ENCODE data around the gene FAM53B.

The FAM53B gene

DNA sequence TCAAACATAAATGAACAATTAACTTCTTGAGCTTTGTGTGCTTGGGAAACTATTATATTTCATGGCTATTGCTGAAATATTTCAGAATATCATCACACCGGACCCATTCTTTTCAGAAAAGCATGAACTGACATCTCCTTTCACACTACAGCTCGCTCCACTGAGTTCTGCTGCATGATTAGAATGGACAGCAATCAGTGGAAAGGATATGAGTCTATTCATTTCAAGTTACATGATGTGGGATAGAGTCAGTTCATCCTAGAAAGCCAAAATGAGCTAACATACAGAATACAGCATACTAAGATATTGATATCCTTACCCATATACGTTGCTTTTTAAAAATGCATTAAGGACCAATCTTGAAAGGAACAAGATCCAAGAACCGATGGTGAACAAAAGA is 1.1 kb upstream of the FAM53B start:
- H3K36me3 ChIP-seq (replicated peaks; ENCODE audit: insufficient read depth, low read length) = no peaks in the 10 kb centered on the region
- no peaks in the 10 kb centered on the region for H3K27me3 ChIP-seq (replicated peaks; ENCODE audit: insufficient read depth, low read length)
- H3K4me2 ChIP-seq (ENCODE audit: low read depth, low read length) = peak overlapping the region; percentile 63; the same call in 1 of the 2 replicates
- peaks cover 33% of the 10 kb centered on the region for H3F3A ChIP-seq (ENCODE audit: insufficient read depth, low read length)
- peak overlapping the region; percentile 44; the same call in 1 of the 2 replicates for H3K9ac ChIP-seq (ENCODE audit: low read length)
- no peak overlapping the region for H2AFZ ChIP-seq (ENCODE audit: low read length)
- H3K9me3 ChIP-seq (replicated peaks; ENCODE audit: insufficient read depth, low read length) = no peaks in the 10 kb centered on the region
- no peak for DNase-seq
- H3K4me3 ChIP-seq (ENCODE audit: low read length) = no peak overlapping the region
- no peaks in the 10 kb centered on the region for H3K9me2 ChIP-seq (replicated peaks; ENCODE audit: insufficient read depth, low read length)
- no peak overlapping the region for H3K27ac ChIP-seq (ENCODE audit: low read length)
- H3K79me2 ChIP-seq (ENCODE audit: low read length) = peaks cover 25% of the 10 kb centered on the region
- TF ChIP-seq EZH2 (optimal IDR thresholded peaks at IDR 0.05; ENCODE audit: low read depth, low read length) = no peak
- TF ChIP-seq, protein P1, sequence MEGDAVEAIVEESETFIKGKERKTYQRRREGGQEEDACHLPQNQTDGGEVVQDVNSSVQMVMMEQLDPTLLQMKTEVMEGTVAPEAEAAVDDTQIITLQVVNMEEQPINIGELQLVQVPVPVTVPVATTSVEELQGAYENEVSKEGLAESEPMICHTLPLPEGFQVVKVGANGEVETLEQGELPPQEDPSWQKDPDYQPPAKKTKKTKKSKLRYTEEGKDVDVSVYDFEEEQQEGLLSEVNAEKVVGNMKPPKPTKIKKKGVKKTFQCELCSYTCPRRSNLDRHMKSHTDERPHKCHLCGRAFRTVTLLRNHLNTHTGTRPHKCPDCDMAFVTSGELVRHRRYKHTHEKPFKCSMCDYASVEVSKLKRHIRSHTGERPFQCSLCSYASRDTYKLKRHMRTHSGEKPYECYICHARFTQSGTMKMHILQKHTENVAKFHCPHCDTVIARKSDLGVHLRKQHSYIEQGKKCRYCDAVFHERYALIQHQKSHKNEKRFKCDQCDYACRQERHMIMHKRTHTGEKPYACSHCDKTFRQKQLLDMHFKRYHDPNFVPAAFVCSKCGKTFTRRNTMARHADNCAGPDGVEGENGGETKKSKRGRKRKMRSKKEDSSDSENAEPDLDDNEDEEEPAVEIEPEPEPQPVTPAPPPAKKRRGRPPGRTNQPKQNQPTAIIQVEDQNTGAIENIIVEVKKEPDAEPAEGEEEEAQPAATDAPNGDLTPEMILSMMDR (IDR thresholded peaks at IDR 0.05; ENCODE audit: low read length) = no peak
- no peak for TF ChIP-seq EZH2phosphoT487 (IDR thresholded peaks at IDR 0.05; ENCODE audit: low read length)
- no peaks in the 10 kb centered on the region for H4K20me1 ChIP-seq (ENCODE audit: insufficient read depth, low read length)
- peaks cover 28% of the 10 kb centered on the region for H3K4me1 ChIP-seq (ENCODE audit: low read length)

DNA sequence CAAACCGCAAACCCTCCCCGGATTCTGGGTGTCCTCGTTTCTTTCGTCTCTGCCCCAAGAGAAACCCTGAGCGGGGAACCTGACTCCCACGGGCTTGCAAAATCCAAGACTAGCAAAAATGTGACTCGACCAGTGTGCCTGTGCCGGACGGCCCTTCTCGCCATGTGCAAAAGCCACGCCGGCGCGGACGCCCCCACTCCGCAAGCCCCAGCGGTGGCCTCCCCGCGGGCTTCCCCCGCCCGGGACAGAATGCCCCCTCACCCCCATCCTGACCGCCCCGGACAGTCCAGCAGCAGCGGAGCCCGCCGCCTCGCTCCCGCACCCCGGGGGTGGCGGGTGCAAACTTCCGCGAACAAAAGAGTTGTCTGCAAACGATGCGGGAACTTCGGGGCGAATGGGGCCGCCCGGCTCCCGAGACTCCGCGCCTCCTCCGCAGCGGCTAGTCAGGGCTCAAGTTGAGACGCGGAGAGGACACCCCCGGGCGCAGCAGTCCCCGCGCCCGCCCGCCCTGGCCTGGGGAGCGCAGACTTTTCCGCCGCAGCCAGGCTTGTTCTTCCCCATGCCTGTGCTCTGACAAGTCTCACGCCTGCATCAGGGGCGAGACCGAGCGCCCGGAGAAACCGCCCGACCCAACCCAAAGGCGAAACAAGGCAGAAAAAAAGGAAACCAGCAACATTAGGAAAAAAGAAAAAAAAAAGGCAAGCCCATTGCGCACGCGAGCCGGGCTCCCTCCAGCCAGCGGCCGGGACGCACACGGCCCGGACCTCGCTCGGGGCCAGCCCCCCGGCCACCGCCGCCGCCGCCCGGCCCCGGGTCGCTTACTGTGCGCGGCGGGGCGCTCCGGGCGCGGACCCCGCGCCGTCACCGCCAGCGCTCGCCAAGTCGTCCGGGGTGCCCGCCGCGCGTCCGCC is 732 bp downstream of the FAM53B start:
- Histone ChIP-seq H3K27ac (ENCODE audit: low read length) (peak overlapping the region; percentile 28; the same call in 1 of the 2 replicates), H3K4me1 (ENCODE audit: low read length) (peaks cover 24% of the 10 kb centered on the region), H3K36me3 (replicated peaks; ENCODE audit: insufficient read depth, low read length) (no peaks in the 10 kb centered on the region), H2AFZ (ENCODE audit: low read length) (peak overlapping the region; percentile 73), H4K20me1 (ENCODE audit: insufficient read depth, low read length) (no peaks in the 10 kb centered on the region), H3K27me3 (replicated peaks; ENCODE audit: insufficient read depth, low read length) (no peaks in the 10 kb centered on the region), H3K79me2 (ENCODE audit: low read length) (peaks cover 43% of the 10 kb centered on the region), H3K9me3 (replicated peaks; ENCODE audit: insufficient read depth, low read length) (no peaks in the 10 kb centered on the region), H3K4me2 (ENCODE audit: low read depth, low read length) (peak overlapping the region; percentile 98), H3K4me3 (ENCODE audit: low read length) (peak overlapping the region; percentile 83), H3K9ac (ENCODE audit: low read length) (peak overlapping the region; percentile 79), H3K9me2 (replicated peaks; ENCODE audit: insufficient read depth, low read length) (no peaks in the 10 kb centered on the region), H3F3A (ENCODE audit: insufficient read depth, low read length) (peaks cover 21% of the 10 kb centered on the region)
- DNase-seq = peak; percentile 40
- no peak for TF ChIP-seq EZH2 (optimal IDR thresholded peaks at IDR 0.05; ENCODE audit: low read depth, low read length)
- TF ChIP-seq EZH2phosphoT487 (IDR thresholded peaks at IDR 0.05; ENCODE audit: low read length) = no peak
- TF ChIP-seq, protein P1 (IDR thresholded peaks at IDR 0.05; ENCODE audit: low read length) = no peak

DNA sequence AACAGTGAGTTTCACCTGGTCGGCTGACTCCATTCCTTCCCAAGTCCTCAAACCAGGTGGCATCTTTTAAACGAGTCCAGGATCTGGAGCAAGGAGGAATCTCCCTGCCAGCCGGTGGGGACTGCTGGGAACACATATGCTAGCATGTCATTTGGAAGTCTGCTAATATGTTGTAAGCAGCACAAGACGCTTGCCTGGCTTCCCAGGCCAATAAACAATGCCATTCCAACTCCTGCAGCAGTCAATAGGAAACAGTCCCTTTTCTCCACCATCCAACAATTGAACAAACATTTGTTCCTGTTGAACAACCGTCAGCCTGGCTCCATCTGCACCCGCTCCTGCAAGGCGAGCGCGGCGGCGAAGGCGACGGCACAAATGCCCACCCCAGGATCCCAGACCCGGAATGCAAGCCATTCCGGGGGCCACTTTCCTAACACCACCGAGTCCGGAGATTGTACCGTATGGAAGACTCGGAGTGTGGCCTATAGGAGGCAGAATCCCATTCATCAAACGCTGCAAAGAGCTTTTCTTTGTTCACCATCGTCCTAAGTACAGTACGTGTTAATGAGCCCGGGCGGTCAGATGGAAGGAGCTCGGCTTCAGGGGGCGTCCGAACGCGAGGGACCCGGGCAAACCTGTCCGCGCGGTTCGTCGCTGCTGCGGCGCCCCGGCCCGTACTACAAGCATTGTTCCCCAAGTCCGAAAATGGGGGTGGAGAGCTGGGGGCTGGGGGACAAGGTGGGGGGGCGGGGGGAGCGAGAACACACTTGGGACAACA is 1.6 kb downstream of the FAM53B start:
- Histone ChIP-seq H3K27me3 (replicated peaks; ENCODE audit: insufficient read depth, low read length) (no peaks in the 10 kb centered on the region), H3F3A (ENCODE audit: insufficient read depth, low read length) (peaks cover 21% of the 10 kb centered on the region), H3K4me3 (ENCODE audit: low read length) (peak overlapping the region; percentile 83), H3K9me2 (replicated peaks; ENCODE audit: insufficient read depth, low read length) (no peaks in the 10 kb centered on the region), H3K27ac (ENCODE audit: low read length) (peak overlapping the region; percentile 38; the same call in 1 of the 2 replicates), H3K9me3 (replicated peaks; ENCODE audit: insufficient read depth, low read length) (no peaks in the 10 kb centered on the region), H2AFZ (ENCODE audit: low read length) (peak overlapping the region; percentile 51), H3K4me1 (ENCODE audit: low read length) (peaks cover 20% of the 10 kb centered on the region), H3K36me3 (replicated peaks; ENCODE audit: insufficient read depth, low read length) (no peaks in the 10 kb centered on the region), H3K79me2 (ENCODE audit: low read length) (peaks cover 52% of the 10 kb centered on the region), H3K4me2 (ENCODE audit: low read depth, low read length) (peak overlapping the region; percentile 98), H4K20me1 (ENCODE audit: insufficient read depth, low read length) (no peaks in the 10 kb centered on the region), H3K9ac (ENCODE audit: low read length) (peak overlapping the region; percentile 79; the same call in 1 of the 2 replicates)
- TF ChIP-seq, protein P1 (IDR thresholded peaks at IDR 0.05; ENCODE audit: low read length) = peak; percentile 38
- no peak for TF ChIP-seq EZH2 (optimal IDR thresholded peaks at IDR 0.05; ENCODE audit: low read depth, low read length)
- peak; percentile 37 for DNase-seq

Measured in MM.1S (cell line).